NCI-H1417 treated with DMSO at 0.1 percent for 48 hours (cell line): ENCODE results near the gene ABHD11.
"Not testable (repeated sequence)": the region's sequence is repeated elsewhere in the genome, so short reads cannot be mapped to it uniquely, and the experiment has no call there.

ENCODE experiments used
- DNase-seq: peaks from one replicate; lab custom pipeline; 2025; lab: John Stamatoyannopoulos, UW

ABHD11 gene, protein sequence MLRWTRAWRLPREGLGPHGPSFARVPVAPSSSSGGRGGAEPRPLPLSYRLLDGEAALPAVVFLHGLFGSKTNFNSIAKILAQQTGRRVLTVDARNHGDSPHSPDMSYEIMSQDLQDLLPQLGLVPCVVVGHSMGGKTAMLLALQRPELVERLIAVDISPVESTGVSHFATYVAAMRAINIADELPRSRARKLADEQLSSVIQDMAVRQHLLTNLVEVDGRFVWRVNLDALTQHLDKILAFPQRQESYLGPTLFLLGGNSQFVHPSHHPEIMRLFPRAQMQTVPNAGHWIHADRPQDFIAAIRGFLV

DNA sequence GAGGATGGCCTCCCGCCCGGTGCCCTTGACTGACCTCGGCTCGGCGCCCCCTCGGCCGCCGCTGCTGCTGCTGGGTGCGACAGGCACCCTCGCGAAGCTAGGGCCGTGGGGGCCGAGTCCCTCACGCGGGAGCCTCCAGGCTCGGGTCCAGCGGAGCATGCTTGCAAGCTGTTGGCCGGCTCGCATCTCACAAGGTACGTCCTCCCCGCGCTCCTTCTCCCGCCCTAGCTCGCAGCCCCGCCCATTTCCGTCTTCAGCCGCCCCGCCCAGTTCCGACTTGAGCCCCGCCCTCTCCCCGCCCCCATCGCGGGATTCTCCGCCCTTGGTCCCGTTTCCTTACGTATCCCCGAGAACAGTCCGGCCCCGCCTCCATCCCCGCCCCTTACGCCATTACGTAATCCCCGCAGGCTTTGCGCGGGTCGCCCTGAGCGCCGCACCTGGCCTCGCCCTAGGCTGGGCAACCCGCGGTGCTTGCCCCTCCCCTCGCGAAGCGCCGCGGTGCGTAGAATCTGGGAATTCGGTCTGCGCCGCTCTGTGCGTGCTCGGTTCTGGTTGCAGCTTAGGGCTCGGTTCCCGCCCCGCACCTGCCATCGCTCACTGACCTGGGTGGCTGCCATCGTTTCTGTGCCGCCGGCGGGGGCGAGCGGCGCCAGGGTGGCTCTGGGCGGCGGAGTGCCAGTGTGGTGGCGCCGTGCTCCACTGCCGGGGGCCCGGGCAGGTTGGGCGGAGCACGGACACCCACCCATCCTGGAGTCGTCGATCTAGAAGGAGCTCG is at the start of gene ABHD11:
Gene ABHD11 (minus strand): TSS at position 191 of the 775 bp plus-strand sequence. CDS start 32 bp downstream, at position 159.
- peak; percentile 95 for DNase-seq

DNA sequence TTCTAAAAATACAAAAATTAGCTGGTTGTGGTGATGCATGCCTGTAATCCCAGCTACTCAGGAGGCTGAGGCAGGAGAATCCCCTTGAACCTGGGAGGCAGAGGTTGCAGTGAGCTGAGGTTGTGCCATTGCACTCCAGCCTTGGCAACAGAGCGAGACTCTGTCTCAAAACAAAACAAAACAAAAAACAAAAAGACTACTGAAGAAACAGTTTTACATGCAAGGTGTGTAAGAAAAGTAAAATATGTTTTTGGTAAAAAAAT is 49.1 kb upstream of the ABHD11 start:
- DNase-seq, result not testable (repeated sequence)

DNA sequence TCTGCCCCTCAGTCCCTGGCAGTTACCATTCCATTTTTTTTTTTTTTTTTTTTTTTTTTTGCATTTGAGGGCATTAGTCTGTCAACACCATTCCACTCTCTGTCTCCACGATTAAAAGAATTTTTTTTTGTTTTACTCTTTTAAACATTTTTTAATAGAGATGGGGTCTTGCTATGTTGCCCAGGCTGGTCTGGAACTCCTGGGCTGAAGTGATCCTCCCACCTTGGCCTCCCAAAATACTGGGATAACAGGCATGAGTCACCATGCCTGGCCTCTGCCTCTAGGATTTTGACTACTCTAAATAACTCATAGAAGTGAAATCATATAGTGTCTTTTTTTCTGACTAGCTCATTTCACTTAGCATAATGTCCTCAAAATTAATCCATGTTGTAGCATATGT is 48.0 kb upstream of the ABHD11 start:
- no peak for DNase-seq

DNA sequence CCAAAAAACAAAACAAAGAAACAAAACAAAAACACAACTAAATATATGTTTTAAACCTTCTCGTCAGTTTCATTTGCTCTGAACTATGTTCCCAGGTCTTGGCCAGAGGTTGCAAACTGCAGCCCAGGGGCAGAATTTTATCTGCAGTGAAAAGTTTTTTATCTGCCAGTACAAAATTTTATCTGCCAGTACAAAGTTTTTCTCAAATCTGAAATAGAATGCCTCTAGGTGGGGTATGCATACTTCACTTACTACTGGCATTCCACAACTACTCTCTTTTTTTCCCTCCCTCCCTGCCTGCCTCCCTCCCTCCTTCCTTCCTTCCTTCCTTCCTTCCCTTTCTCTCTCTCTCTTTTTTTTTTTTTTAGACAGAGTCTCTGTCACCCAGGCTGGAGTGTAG is 40.9 kb upstream of the ABHD11 start:
- DNase-seq, result no peak

DNA sequence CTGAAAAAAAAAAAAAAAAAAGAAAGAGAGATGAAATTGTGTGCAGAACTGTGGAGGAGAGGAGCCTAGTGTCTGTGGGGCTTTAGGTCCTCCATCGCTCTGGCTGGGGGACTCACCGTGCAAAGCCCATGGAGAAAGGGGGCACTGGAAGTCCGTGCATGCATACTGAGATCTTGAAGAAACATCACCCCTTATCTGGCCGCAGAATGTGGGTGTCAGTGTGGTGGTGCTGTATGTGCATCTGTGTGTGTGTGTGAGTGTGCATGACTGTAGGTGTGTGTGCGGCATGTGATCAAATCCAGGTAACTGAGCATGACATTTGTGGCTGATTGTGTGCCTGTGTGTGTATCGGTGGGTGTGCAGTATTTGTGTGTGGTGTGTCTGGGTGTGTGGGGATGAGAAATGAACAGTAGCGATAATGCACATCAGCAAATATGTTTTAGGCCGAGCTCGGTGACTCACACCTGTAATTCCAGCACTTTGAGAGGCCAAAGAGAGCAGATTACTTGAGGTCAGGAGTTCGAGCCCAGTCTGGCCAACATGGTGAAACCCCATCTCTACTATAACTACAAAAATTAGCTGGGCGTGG is 40.3 kb upstream of the ABHD11 start:
- no peak for DNase-seq

DNA sequence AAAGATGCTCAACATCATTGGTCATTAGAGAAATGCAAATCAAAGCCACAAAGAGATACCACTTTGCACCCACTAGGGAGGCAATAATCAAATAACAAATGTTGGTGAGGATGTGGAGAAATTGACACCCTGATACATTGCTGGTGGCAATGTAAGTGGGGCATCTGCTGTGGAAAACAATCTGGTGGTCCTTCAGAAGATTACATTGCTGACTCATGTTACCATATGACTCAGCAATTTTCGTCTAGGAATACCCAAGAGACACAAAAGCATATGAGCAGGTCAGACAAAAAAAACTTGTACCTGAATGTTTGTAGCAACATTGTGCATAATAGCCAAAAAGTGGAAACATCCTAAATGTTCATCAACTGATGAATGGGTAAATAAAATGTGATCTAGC is 36.3 kb upstream of the ABHD11 start:
- DNase-seq, result no peak

DNA sequence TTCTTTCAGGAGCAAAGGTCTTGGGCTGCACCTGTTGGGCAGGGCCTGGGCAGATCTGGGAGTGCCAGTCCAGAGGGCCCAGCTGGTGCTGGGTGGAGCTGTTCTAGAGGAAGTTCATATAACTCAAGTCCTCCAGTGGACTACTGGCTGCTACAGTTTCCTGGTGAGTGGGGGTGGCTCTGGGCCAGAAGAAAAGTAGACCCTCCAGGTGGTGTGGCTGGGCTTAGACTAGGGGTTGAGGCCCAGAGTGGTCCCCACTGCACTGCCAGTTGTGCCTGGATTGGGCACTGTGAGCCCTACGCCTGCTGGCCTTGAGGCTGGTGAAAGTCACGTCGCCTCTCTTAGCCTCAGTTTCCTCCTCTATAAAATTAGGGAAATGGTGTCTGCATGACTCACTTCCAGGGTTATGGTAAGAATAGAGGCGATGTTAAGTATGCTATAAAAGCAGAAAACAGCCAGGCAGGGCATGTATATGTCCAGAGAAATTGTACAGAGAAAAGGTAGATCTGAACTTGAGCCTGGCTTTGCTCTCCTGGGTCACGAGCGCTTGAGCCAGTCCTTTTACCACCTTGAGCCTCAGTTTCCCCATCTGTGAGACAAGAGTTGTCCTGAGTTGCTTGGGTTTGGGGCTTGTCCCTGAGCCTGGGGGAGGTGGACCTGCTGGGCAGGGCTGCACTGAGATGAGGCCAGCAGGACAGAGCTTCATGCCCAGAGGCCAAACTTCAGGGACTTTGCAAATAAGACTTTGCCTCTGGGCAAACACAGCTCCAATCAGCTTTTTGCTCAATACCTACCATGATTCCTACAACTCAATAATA is 35.3 kb upstream of the ABHD11 start:
- DNase-seq, result no peak

DNA sequence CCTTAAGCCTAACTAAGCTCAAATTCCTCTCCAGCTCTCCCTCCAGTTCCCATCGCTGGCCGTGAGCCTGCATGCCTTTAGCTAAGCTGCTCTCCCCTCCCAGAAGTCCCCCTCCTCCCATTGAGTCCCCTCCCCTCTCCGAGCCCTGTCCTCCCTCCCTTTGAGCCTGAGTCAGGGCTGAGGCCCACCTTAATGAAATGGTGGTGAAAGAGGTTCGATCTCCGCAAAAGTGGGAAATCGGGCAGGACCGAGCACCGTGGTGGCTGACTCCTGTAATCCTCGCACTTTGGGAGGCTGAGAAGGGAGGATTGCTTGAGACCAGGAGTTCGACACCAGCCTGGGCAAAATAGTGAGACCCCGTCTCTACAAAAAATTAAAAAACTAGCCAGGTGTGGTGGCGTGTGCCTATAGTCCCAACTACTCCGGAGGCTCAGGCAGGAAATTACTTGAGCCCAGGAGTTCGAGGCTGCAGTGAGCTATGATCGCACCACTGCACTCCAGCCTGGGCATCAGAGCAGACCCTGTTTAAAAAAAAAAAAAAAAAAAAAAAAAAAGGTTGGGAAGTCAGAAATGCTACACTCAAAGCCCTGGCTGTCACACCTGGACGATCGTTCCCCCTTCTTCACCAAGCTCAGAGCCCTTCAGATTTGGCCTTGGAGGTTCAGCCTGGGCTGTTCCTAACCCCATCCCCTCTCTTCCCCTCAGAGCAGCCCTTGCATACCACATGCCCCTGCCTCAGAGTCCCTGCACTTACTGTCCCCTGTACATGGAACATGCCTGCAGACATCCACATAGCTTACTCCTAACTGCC is 32.5 kb upstream of the ABHD11 start:
- DNase-seq, result no peak

DNA sequence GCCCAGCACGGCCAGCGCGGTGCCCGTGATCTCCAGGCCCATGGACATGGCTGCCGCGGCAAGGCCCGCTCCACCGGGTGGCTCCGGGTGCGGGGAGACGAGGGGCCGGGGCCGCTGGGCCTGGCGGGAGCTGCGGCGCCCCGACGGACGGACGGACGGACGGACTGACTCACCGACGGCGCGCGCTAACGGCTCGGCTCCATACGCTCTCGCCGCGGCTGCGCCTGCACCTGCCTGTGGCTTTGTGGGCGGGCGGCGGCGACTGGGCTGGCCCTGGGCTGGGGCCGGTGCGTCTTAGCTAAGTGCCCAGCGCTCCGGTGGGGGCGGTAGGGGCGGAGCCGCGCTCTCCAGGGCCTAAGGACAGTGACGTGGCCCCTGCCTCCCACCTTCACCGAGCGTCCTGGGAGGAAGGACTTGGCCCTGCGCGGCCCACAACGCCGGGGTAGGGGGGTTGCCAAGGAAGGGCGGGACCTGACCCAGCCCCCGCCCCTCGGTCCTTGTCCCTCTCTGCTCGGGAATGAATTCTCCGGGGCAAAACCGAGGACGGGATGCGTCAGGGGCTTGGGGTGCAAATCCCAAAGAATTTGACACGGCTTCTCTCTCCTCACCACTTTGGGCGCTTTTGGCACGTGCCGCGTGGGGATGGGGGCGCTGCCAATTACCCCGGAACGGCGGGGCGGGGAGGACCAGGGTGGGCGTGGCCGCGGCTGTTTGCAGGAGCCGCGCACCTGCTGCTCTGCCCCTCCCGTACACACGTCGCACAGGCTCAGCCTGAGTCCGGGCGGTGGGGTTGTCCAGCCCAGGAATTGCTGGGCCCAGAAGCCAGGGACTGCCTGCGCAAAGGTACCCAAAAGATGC is 31.6 kb upstream of the ABHD11 start, which contains the start of gene CLDN3:
Gene CLDN3 (minus strand): TSS at position 269 of the 858 bp plus-strand sequence. CDS start 221 bp downstream, at position 48.
- peak; percentile 77 for DNase-seq

DNA sequence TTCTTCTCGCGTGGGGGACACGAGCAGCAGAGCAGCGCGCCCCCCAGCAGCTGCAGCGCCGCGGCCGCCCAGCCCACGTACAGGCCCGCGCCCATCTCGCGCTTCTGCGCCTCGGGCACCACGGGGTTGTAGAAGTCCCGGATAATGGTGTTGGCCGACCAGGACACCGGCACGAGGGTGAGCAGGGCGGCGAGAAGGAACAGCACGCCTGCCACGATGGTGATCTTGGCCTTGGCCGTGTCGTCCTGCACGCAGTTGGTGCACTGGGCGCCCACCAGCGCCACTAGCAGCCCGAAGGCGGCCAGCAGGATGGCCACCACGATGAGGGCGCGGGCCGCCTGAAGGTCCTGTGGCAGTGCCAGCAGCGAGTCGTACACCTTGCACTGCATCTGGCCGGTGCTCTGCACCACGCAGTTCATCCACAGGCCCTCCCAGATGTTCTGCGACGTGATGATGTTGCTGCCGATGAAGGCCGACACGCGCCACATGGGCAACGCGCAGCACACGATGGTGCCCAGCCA is 30.9 kb upstream of the ABHD11 start:
- no peak for DNase-seq

DNA sequence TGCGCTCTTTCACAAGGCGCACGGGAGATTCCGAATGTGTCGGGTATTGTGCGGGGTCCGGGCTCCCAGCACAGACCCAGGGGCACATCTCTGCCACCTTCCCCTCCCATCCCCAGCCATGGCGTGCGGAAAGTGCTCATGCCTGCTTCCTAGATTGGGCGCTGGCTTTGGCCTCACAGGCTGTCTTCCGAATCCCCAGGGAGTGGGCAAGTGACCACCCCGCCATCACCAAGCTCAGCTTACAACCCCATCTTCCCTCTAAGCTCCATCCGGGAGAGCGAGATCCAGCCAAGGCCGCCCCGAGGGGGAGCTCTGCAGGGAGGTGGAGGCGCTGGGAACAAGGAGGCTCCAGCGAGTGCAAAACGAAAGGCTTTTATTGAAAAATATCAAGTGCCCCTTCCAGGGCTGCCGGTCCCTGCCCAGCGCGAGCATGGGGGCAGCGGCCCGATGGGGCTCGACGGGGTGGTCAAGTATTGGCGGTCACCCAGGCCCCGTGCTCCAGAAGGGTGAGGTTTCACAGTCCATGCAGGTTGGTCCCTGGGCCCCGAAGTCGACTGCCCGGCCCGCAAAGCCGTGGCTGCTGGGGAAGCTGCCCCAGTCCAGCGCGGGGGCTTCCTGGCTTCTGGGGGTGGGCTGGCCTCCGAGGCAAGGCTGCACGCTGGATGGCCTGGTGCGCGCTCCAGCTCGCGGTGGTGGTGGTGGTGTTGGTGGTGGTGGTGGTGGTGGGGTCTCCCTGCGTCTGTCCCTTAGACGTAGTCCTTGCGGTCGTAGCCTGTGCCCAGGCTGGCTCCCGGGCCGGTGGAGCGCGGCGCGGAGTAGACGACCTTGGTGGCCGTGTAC is 30.3 kb upstream of the ABHD11 start:
- DNase-seq, result no peak

DNA sequence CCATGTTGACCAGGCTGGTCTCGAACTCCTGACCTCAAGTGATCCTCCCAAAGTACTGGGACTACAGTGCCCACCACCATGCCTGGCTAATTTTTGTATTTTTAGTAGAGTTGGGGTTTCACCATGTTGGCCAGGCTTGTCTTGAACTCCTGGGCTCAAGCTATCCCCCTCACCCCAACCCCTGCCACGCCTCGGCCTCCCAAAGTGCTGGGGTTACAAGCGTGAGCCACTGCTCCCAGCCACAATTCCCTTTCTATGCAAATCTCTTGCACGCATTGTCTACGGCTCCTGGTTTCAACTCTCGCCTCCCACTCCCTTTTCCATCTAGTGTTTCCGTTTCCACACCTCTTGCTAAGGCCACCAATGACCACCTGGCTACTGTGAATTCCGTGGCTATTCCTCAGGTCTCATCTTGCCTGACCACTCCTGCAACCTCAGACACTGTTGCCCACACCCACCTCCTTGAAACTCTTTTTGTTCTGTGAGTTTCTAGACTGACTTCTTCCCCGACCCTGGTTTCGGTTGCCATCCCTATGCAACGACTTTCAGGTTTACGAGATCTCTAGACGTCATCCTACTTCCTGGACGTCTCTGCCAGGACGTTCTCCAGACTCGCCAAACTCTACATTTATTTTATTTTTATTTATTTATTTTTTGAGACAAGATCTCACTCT is 28.1 kb upstream of the ABHD11 start:
- no peak for DNase-seq

DNA sequence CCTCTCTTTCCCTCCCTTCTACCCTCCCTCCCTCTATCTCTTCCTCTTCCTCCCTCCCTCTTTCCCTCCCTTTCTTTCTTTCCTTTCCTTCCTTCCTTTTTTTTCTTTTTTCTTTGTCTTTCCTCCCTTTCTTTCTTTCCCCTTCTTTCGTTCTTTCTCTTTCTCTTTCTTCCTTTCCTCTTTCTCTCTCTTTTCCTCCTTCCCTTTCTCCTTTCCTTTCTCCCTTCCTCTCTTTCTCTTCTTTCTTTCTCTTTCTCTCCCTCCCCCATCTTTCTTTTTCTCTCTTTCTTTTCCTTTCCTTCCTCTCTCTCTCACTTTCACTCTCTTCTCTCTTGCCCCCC is 24.0 kb upstream of the ABHD11 start:
- DNase-seq, result no peak

DNA sequence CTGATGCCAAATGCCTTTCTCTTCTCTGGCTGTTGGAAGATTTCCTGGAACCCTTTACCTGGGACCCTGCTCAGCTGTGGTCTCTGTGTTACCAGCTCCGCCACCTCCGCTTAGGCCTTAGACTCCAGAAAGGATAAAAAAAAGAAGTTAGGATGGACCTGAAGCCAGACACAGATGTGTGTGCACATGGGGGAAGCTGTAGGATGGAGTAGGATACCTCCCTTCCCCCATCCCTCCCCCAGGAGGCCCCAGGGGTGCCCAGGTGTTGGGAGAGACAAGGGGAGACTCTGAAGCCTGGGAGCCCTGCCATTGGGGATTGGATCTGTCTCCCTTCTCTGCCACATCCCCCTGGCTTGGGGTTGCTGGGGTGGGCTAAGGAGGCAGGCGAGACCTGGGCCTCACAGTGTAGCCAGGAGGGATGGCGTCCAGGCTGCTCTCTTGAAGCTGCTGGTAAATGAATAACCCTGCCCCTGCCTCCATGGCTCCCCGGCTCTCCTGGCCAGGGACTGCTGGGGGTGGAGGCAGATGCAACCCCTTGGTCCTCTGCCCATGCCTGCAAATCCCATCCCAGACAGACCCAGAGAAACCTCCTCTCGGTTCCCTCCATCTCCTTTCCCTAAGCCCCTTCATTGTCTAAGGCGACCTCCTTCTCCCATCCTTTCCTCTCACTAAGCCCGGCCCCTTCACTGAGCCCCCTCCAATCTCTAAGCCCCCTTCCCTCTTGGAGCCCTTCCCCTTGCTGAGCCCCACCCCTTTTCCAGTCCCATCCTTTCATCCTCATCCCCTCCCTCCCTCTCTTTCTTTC is 23.5 kb upstream of the ABHD11 start:
- DNase-seq, result no peak

DNA sequence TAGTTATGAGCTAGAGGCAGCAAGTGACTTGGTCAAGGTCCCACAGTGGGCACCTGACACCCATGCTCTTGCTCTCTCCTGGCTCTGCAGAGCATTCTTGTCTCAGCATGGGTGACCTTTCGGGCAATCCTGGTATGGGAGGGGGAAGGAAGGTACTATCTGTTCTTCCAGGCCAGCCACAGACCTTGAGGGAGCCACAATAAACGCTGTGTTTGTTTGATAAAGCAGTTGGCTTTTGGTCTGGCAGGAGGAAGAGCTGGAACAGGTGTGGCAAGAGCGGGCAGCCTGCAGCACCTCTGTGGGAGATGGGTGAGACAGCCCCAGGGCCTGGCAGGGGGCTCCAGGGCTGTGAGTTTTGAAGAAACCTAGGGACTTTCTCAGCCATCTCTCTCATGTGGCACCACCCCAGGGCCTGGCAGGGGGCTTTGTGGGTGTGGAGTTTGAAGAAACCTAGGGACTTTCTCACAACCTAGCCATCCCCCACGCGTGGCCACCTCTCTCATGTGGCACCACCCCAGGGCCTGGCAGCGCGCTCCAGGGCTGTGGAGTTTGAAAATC is 20.1 kb upstream of the ABHD11 start:
- no peak for DNase-seq

DNA sequence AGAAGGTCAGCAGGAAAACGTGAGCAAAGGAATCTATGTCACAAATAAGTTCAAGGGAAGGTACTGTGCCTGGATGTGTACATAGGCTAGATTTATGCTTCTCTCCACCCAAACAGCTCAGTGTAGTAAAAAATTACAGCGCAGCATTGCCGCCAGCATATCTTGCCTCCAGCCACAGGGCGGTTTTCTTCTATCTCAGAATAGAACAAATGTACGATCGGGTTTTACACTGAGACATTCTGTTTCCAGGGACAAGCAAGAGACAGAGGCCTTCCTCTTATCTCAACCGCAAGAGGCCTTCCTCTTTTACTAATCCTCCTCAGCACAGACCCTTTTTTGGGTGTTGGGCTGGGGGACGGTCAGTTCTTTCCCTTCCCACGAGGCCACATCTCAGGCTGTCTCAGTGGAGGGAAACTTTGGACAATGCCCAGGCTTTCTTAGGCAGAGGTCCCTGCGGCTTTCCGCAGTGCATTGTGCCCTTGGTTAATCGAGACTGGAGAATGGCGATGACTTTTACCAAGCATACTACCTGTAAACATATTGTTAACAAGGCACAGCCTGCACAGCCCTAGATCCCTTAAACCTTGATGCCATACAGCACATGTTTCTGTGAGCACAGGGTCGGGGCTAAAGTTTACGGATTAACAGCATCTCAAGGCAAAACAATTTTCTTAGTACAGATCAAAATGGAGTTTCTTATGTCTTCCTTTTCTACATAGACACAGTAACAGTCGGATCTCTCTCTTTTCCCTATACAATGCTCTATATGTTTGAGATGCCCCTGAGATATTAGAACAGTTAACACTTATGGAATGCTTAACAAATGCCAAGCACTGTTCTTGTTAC is 11.6 kb upstream of the ABHD11 start:
- no peak for DNase-seq

DNA sequence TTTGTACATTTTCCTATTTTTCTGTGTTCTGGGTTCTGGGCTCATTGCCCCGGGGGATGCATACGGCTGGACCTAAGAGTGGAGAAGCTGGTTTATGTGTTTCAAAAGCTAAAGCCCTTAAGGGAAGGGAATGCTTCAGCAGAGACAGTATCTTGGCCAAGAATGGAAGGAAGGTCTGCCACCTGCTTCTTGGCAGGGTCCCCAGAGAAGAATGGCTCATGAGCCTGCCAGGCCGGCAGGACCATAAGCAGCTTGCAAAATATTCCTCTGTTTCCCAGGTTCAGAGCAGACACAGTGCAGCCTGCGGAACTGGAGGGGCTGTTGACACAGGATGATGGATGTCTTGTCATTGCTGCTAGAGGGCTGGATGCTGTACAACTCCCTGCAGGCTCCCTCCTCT is 7.8 kb upstream of the ABHD11 start:
- no peak for DNase-seq
